Adrenal gland (tissue), 5 donors: ENCODE results near the gene OSBPL6.

Experiments used
- CTCF ChIP-seq, 6 experiments: fragments of 450-650 bp in 4 of 6; fragments of 200-600 bp in 2 of 6; sonication (generic) in 1 of 6; IDR thresholded peaks; 1 replicate in 5 of 6; 2 replicates in 1 of 6; pipeline versions ENCODE4 v1.5.1 to v1.8.0; 2016 to 2021; ENCODE audit warnings: antibody characterized with exemption in 6 of 6, mild to moderate bottlenecking in 2 of 6, moderate library complexity in 1 of 6
- POLR2A ChIP-seq, 2 donors: fragments of 450-650 bp; IDR thresholded peaks; one replicate each; pipeline ENCODE4 v1.6.1; 2017; ENCODE audit warnings: antibody characterized with exemption in 2 of 2, mild to moderate bottlenecking in 2 of 2, moderate library complexity in 1 of 2
- donor health status: DM: no; HTN: no; CAD: no.

GRCh38 chr2:178307650-178308049, 113.3 kb downstream of the OSBPL6 start:
- TF ChIP-seq CTCF (IDR thresholded peaks at IDR 0.05) = no peak
- no peak for TF ChIP-seq POLR2A (IDR thresholded peaks at IDR 0.05)
